ENCODE measurements around the gene SLC11A1.

SLC11A1 gene

DNA sequence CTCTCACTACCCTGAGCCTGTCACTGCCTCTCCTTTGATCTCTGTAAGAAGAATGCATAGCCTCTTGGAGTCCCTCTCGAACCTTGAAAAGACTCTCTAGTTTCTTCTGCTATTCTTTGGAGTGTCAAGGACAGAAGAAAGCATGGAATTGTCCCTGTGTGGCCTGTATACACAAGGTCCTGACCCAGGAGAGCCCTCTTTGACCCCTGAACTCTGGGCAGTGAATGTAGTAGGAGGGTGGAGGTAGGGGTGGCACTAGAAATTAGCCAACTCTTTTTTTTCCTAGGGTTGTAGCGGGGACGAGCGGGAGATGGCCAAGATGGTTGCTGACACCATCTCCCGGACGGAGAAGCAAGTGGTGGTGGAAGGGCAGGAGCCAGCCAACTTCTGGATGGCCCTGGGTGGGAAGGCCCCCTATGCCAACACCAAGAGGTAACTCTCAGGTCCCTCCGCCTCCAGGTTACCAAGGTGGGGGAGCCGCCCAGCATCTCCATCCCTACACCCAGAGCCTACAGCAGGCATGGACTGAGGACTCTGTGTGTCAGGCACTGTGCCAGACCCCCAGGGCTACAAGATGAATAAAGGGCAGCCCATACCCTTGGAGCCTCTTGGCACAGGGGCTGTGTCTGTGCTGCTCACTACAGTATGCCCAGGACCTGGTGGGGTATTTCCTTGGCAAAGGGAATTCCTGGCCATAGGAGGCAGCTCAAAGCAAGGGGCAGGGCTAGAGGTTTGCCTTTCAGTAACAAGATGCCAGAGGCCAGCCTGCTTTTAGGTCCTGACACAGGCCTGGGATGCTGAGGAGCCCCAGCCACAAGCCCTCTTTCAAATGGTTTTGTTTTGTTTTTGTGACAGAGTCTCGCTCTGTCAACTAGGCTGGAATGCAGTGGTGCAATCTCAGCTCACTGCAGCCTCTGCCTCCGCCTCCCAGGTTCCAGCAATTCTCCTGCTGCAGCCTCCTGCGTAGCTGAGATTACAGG lies 53.2 kb downstream of the SLC11A1 start:
- DNase-seq (ENCODE audit: low spot score), result no peak

GRCh38 chr2:218436992-218437391 lies 54.9 kb downstream of the SLC11A1 start:
- no peak for DNase-seq (ENCODE audit: low spot score)

GRCh38 chr2:218437969-218438368 lies 55.9 kb downstream of the SLC11A1 start:
- no peak for DNase-seq (ENCODE audit: low spot score)

DNA sequence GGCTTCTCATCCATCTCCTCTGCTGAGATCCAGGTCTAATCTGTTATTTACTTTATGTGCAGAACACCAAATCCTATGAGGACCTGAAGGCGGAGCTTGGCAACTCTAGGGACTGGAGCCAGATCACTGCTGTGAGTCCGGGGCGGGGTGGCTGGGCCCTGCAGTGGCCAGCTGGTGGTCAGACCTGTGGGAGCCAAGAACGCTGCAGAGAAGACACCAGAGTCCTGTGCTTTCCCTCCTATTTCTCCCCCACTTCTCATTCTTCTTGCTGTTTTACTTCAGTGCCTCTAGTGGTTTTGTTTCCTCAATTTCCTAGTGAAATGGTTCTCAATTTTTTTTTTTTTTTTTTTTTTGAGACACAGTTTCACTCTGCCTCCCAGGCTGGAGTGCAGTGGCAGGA lies 56.5 kb downstream of the SLC11A1 start:
- no peak for DNase-seq (ENCODE audit: low spot score)

DNA sequence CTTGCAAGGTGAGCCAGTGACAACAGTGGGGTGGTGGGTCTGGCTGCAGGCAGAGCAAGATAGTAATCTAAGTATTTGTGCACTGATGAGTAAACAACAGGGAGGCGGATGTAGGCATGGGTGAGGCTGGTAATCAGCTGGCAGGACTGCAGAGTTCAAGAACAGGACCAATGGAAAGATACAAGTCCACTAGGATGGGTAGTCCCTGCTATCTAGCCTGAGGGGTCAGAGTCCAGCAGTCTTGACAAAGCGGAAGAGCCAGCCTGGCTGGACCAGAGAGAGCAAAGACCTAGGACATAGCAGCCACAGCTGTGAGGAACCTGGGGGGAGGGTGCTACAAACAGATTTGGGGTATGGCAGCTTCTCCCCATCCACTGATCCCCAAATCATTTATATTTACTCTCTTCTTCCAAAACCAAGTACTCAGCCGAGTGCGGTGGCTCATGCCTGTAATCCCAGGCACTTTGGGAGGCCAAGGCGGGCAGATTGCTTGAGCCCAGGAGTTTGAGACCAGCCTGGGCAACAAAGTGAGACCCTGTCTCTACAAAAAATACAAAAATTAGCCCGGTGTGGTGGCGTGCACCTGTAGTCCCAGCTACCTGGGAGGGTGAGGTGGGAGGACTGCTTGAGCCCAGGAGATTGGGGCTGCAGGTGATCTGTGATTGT lies 62.8 kb downstream of the SLC11A1 start:
- DNase-seq (ENCODE audit: low spot score), result no peak

GRCh38 chr2:218445602-218446001 lies 63.5 kb downstream of the SLC11A1 start:
- no peak for DNase-seq (ENCODE audit: low spot score)

All from kidney capillary endothelial cell (primary cell).